Kidney (tissue), 14 donors: ENCODE measurements around the gene WWC2. TPM values are rescaled to one million over a fixed set of nuclear protein-coding genes. Genes with fewer than 3 reads are reported as not detected.
"Not testable (repeated sequence)": the region's sequence is repeated elsewhere in the genome, so short reads cannot be mapped to it uniquely, and the experiment has no call there.

Experiments
- DNase-seq, 5 donors: peaks; one replicate each; pipeline ENCODE4 v3.0.0-alpha.2; 2013 to 2020
- FAIRE-seq: peaks from 2 replicates; lab custom pipeline; 2012; peaks lifted over from hg19 to GRCh38; lab: Jason Lieb, UNC
- H3K27ac ChIP-seq, 2 donors: one replicate each; pipeline ENCODE4 v1.7.0; 2013; ENCODE audit warnings: low read depth in 2 of 2, low read length in 2 of 2, inconsistent platforms in 1 of 2
- H3K27me3 ChIP-seq: one replicate; pipeline ENCODE4 v1.7.1; 2013; ENCODE audit warnings: low read length, inconsistent platforms; ENCODE audit not compliant: control insufficient read depth, insufficient read depth
- H3K36me3 ChIP-seq, 3 donors: one replicate each; pipeline versions ENCODE4 v1.7.0 to v1.7.1; 2013; ENCODE audit warnings: low read length in 3 of 3, control low read depth in 1 of 3, inconsistent platforms in 1 of 3; ENCODE audit not compliant: insufficient read depth in 3 of 3, control insufficient read depth in 2 of 3
- H3K4me1 ChIP-seq, 3 donors: one replicate each; pipeline versions ENCODE4 v1.7.0 to v1.7.1; 2013; ENCODE audit warnings: low read length in 3 of 3, inconsistent platforms in 1 of 3, low read depth in 1 of 3; ENCODE audit not compliant: control insufficient read depth in 2 of 3, insufficient read depth in 2 of 3
- H3K4me3 ChIP-seq, 3 donors: one replicate each; pipeline versions ENCODE4 v1.7.0 to v1.8.1; 2013; ENCODE audit warnings: low read length in 3 of 3, control low read depth in 1 of 3, inconsistent platforms in 1 of 3
- H3K9ac ChIP-seq, 3 donors: one replicate each; pipeline versions ENCODE4 v1.7.0 to v1.7.1; 2013; ENCODE audit warnings: low read length in 3 of 3, control low read depth in 1 of 3, inconsistent platforms in 1 of 3
- H3K9me3 ChIP-seq, 3 donors: one replicate each; pipeline versions ENCODE4 v1.7.0 to v1.7.1; 2013; ENCODE audit warnings: low read length in 3 of 3, control low read depth in 1 of 3, inconsistent platforms in 1 of 3; ENCODE audit not compliant: control insufficient read depth in 2 of 3, insufficient read depth in 1 of 3
- CTCF ChIP-seq: IDR thresholded peaks from 3 replicates; pipeline ENCODE4 v1.5.1; 2012; ENCODE audit warnings: mild to moderate bottlenecking, moderate library complexity, borderline replicate concordance; ENCODE audit not compliant: insufficient read depth; ENCODE audit errors: extremely low read depth
- intact Hi-C: fragments of 100-400 bp; cut with DNase I; formaldehyde crosslinking; loops from one replicate; pipeline ENCODE4 v1.11.1; 2022
- polyA plus RNA-seq: library from polyadenylated mRNA; stranded (reverse); fragments of 350-450 nt; fragmentation: Illumina TruSeq; extraction: RNeasy Lipid Tissue Mini Kit (QIAGEN cat#74804); gene quantifications from one replicate; pipeline ENCODE4 v1.2.3, GENCODE V29; 2014; ENCODE audit warnings: low read depth, low replicate concordance; ENCODE audit not compliant: insufficient read depth
- total RNA-seq: library from RNA; stranded (reverse); fragmentation: NEBNext Ultra II Directional; extraction: Animal tissue kit (Norgen Biotek cat#: 25700); gene quantifications from one replicate; pipeline ENCODE4 v1.2.1, GENCODE V29; 2021
- donor health status: control.
- donor health status: control.
- donor health status: control.
- donor health status: control.
- donor health status: control.
- donor health status: DM: yes; HTN: yes; CAD: no.
- donor health status: Normal renal cell carcinoma (clear cell type).

WWC2 gene
- total and polyA plus RNA-seq, 2 donors from 2014 or later = 10.1 to 59.6 TPM

GRCh38 chr4:183191630-183192029, 92.6 kb downstream of the WWC2 start:
- intact Hi-C loops = no loop called here
- no peak for FAIRE-seq
- no peak overlapping the region for H3K4me3 ChIP-seq

GRCh38 chr4:183192571-183192970, 93.5 kb downstream of the WWC2 start:
- intact Hi-C loops = no loop called here
- Histone ChIP-seq H3K36me3 (peaks cover 0 to 2% (median 0%) of the 10 kb centered on the region in 3 donors), H3K9ac (no peak overlapping the region), H3K4me3 (no peak overlapping the region), H3K4me1 (no peaks in the 10 kb centered on the region), H3K9me3 (no peaks in the 10 kb centered on the region), H3K27me3 (no peaks in the 10 kb centered on the region), H3K27ac (no peak overlapping the region)
- FAIRE-seq (no peak), DNase-seq (no peak)
- TF ChIP-seq CTCF = no peak

More at GRCh38 chr4:183191630-183192029, 92.6 kb downstream of the WWC2 start:
- peaks cover 0 to 2% (median 0%) of the 10 kb centered on the region in 3 donors for H3K36me3 ChIP-seq
- H3K4me1 ChIP-seq = no peaks in the 10 kb centered on the region
- no peak overlapping the region for H3K27ac ChIP-seq
- no peak overlapping the region for H3K9ac ChIP-seq
- TF ChIP-seq CTCF = no peak
- no peaks in the 10 kb centered on the region for H3K9me3 ChIP-seq
- no peak for DNase-seq
- H3K27me3 ChIP-seq = no peaks in the 10 kb centered on the region

- H3K27me3 ChIP-seq, intact Hi-C loops, H3K4me1 ChIP-seq, FAIRE-seq, DNase-seq, H3K9ac ChIP-seq, H3K36me3 ChIP-seq, H3K9me3 ChIP-seq, H3K4me3 ChIP-seq, H3K27ac ChIP-seq: not testable (repeated sequence)
Measured at GRCh38 chr4:183193730-183194338, 94.8 kb downstream of the WWC2 start.

GRCh38 chr4:183195534-183195933, 96.5 kb downstream of the WWC2 start:
- intact Hi-C loops = no loop called here
- DNase-seq (no peak), FAIRE-seq (no peak)
- no peak overlapping the region for H3K27ac ChIP-seq
- no peaks in the 10 kb centered on the region for H3K9me3 ChIP-seq
- H3K4me3 ChIP-seq = no peak overlapping the region
- H3K27me3 ChIP-seq = no peaks in the 10 kb centered on the region
- no peak overlapping the region for H3K9ac ChIP-seq
- no peak for TF ChIP-seq CTCF
- H3K4me1 ChIP-seq = peaks cover 0 to 2% (median 0%) of the 10 kb centered on the region in 3 donors
- H3K36me3 ChIP-seq = peaks cover 0 to 2% (median 0%) of the 10 kb centered on the region in 3 donors
